ENCODE measurements around the gene TBC1D2B.

The TBC1D2B gene

DNA sequence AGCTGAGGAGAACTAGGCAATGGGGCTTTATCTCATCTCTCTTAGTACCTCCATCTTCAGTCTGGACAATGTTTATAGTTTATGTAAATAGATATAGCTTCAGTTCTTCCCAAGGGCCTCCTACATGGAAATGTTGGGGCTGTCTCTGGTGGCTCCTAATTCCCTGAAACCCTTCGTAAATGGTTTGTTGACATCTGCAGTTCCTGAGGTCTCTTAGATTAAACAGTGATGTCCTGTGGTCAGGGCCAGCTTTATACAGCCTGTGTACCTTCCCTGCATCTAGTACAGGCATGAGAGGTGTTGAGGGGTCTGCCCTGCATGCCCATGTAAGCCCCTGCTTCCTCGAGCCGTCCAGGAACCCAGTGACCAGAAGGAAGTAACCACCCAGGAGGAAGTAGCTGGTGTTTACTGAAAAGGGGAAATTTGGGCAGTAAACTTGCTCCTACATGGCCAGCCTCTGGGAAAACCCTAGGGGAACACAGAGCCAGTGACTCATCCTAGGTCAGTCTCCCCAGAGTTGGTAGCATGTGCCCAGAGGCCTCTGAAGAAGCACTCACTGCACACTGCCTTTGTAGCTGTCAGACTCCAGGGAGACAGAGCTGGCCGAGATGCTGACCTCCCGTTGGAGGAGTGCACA, 4.7 kb upstream of the TBC1D2B start:
- TF ChIP-seq, protein P1, sequence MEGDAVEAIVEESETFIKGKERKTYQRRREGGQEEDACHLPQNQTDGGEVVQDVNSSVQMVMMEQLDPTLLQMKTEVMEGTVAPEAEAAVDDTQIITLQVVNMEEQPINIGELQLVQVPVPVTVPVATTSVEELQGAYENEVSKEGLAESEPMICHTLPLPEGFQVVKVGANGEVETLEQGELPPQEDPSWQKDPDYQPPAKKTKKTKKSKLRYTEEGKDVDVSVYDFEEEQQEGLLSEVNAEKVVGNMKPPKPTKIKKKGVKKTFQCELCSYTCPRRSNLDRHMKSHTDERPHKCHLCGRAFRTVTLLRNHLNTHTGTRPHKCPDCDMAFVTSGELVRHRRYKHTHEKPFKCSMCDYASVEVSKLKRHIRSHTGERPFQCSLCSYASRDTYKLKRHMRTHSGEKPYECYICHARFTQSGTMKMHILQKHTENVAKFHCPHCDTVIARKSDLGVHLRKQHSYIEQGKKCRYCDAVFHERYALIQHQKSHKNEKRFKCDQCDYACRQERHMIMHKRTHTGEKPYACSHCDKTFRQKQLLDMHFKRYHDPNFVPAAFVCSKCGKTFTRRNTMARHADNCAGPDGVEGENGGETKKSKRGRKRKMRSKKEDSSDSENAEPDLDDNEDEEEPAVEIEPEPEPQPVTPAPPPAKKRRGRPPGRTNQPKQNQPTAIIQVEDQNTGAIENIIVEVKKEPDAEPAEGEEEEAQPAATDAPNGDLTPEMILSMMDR (IDR thresholded peaks at IDR 0.05; ENCODE audit: control insufficient read depth, extremely low read depth, insufficient read depth), result no peak
- H3K4me3 ChIP-seq (ENCODE audit: low read depth, low read length), result no peak overlapping the region
- DNase-seq (ENCODE audit: low read depth), result no peak

- TF ChIP-seq, protein P1 (IDR thresholded peaks at IDR 0.05; ENCODE audit: control insufficient read depth, extremely low read depth, insufficient read depth), result no peak
- no peak for DNase-seq (ENCODE audit: low read depth)
- no peak overlapping the region for H3K4me3 ChIP-seq (ENCODE audit: low read depth, low read length)
Observed at GRCh38 chr15:78080088-78080460, 2.6 kb upstream of the TBC1D2B start.

DNA sequence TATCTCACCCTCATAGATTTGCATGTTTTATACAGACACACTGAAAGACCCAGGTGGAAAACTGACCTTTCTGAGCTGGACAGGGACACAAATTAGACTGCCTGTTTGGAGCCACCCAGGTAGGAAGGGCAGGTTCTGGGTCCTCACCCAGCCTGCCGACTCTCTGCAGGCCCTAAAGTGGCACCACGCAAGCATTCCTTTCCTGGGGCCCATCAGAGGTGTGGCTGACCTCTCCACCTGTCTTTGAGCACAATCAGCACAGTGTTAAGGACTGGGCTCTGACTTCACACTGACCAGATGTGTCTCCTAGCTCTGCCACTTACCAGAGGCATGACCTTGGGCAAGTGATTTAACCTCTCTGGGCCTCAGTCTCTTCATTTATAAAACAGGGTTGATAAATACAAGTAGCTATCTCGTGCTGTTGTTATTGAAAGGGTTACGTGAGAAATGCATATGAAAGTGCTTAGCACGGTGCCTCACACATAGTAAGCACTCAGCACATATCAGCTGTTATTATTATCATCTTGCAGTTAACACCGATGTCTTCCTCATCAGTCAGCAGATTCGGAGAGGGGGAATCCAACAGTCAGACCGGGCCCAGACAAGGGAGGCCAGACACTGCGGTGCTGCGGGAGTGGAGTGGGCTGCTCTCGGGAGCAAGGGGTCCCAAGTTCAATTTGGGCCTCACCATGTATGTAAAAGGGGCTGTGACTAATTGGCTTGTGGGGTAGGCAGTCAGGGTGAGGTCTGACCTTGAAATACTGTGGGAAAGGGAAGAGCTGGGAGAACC, 2.0 kb upstream of the TBC1D2B start:
- no peak overlapping the region for H3K4me3 ChIP-seq (ENCODE audit: low read depth, low read length)
- DNase-seq (ENCODE audit: low read depth), result no peak
- TF ChIP-seq, protein P1 (IDR thresholded peaks at IDR 0.05; ENCODE audit: control insufficient read depth, extremely low read depth, insufficient read depth), result no peak

DNA sequence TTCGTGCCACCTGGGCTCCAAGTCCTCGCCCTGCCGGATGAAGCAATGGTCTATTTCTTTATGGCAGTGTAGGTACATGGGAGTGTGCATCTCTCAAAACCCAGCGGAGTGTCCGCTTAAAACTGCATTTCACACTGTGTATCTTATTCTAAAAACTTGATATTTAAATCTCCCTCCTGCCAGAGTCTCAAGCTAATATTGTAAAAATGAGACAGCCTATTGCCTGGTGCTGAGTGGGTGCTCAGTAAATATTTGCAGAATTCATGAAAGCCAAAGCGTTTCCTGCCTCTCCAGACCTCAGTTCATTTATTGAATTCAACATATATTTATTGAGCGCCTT, 330 bp upstream of the TBC1D2B start:
- TF ChIP-seq, protein P1 (IDR thresholded peaks at IDR 0.05; ENCODE audit: control insufficient read depth, extremely low read depth, insufficient read depth), result no peak

DNA sequence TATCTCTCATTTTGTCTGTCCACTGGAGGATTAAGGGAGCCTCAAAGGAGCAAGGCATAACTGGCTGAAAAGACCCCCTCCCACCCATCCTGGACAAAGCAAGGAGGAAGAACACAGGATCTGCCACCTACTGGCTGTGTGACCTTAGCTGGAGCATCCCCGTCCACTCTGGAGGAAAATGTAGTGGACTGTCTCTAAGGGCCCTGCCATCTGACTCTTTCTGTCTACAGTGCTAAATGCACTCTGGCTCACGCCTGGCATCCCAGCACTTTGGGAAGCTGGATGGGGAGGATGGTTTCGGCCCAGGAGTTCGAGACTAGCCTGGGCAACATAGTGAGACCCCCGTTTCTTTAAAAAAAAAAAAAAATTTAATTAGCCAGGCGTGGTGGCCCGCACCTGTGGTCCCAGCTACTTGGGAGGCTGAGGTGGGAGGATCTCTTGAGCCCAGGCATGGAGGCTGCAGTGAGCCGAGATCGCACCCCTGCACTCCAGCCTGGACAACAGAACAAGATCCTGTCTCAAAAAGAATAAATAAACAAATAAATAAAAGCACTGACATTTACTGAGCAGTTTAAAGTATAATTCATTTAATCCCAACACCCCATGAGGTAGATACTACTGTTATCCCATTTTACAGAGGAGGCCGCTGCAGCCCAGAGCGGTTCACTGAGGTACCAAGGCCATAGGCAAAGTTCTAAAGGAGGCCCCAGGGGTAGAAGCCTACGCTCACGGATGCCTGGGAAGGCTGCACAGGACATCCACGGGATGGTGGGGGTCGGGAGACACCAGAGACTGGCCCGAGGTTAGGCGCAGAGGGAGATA, 1.1 kb downstream of the TBC1D2B start:
- no peak for DNase-seq (ENCODE audit: low read depth)
- TF ChIP-seq, protein P1 (IDR thresholded peaks at IDR 0.05; ENCODE audit: control insufficient read depth, extremely low read depth, insufficient read depth), result 0 out of 2 replicates have a peak, but pooled peaks have one; percentile 8

More for the DNA sequence above, 330 bp upstream of the TBC1D2B start:
- peak overlapping the region; percentile 49 for H3K4me3 ChIP-seq (ENCODE audit: low read depth, low read length)
- DNase-seq (ENCODE audit: low read depth), result no peak

DNA sequence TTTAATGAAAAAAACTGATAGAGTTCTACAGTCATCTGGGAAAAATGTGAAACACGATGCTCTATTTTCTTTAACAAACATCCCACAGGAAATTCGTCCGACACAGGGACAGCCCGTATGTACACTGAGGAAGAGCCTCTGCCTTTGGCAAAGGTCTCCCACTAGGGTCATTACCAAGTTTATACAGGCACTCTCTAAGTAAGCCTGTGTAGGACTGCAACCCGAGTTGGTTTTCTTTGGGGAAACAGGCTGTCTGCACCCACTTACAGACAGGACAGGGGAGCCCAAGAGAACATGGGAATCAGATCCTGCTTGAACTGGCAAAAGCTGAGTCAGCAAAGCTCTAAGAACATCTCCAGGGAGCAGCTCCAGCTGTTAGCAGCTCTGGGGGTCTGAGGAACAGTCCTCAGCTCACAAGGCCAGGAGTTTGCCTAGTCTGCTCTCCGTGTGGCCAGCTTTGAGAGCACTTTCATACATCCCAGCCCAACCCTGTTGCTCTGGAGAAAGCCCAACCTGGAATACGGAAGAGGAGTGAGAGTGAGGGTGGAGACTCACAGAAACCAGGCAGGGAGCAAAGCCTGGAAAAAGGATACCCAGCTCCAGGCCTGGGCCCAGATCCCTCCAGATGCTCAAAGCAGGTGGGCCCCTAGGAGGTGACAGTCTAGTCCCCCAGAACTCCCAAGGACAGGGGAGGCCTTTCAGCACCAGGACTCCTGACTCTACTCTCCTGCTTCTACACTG, 1.9 kb downstream of the TBC1D2B start:
- TF ChIP-seq, protein P1 (IDR thresholded peaks at IDR 0.05; ENCODE audit: control insufficient read depth, extremely low read depth, insufficient read depth), result no peak
- DNase-seq (ENCODE audit: low read depth), result no peak
- H3K4me3 ChIP-seq (ENCODE audit: low read depth, low read length), result peak overlapping the region; percentile 74

More for the DNA sequence above, 1.1 kb downstream of the TBC1D2B start:
- peak overlapping the region; percentile 74 for H3K4me3 ChIP-seq (ENCODE audit: low read depth, low read length)

Measured in LNCaP clone FGC (cell line).